ENCODE data around the gene SLC35F1.

DNA sequence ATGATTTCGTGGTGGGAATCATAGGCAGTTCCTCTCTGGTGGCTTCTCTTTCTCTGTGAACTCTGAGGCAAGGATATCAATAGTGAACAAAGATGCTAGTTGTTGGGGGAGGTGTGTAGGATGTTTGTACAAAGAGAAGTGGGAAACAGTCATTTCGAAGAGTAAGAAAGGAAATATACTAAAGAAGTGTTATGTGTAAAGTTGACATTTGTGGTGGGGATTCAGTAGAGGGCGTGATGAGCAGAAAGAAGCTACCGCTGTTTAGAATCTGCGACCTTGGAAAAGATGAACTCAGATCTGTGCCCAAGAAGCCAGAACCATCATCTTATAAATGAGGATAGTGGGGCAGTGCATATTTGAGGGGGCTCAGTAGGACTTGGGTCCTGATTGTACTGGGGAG lies 11.4 kb downstream of the SLC35F1 start:
- TF ChIP-seq POLR2A (IDR thresholded peaks at IDR 0.05; ENCODE audit: low read depth, low read length) (no peak), SPI1 (IDR thresholded peaks at IDR 0.05; ENCODE audit: low read depth, low read length) (no peak)

Data from GM12891 (cell line).